Muscle layer of duodenum (tissue), 2 donors: ENCODE data around the gene KMT5B.

Source experiments
- H3K27ac ChIP-seq: one replicate; pipeline ENCODE4 v1.7.0; 2013; ENCODE audit warnings: mild to moderate bottlenecking, low read length
- H3K27me3 ChIP-seq: one replicate; pipeline ENCODE4 v1.7.0; 2013; ENCODE audit warnings: low read depth, mild to moderate bottlenecking, control low read depth, low read length
- H3K36me3 ChIP-seq, 2 donors: one replicate each; pipeline ENCODE4 v1.7.0; 2013; ENCODE audit warnings: low read length in 2 of 2, control low read depth in 1 of 2, mild to moderate bottlenecking in 1 of 2; ENCODE audit not compliant: insufficient read depth in 2 of 2, control insufficient read depth in 1 of 2
- H3K4me1 ChIP-seq, 2 donors: one replicate each; pipeline ENCODE4 v1.7.0; 2013; ENCODE audit warnings: low read length in 2 of 2, mild to moderate bottlenecking in 2 of 2, control low read depth in 1 of 2, moderate library complexity in 1 of 2; ENCODE audit not compliant: insufficient read depth in 2 of 2, control insufficient read depth in 1 of 2
- H3K4me3 ChIP-seq, 2 donors: one replicate each; pipeline ENCODE4 v1.7.0; 2013; ENCODE audit warnings: low read length in 2 of 2, low read depth in 1 of 2, mild to moderate bottlenecking in 1 of 2
- H3K9me3 ChIP-seq, 2 donors: one replicate each; pipeline ENCODE4 v1.7.0; 2013; ENCODE audit warnings: low read length in 2 of 2, control low read depth in 1 of 2, mild to moderate bottlenecking in 1 of 2; ENCODE audit not compliant: control insufficient read depth in 1 of 2
- donor health status: healthy.

KMT5B gene

DNA sequence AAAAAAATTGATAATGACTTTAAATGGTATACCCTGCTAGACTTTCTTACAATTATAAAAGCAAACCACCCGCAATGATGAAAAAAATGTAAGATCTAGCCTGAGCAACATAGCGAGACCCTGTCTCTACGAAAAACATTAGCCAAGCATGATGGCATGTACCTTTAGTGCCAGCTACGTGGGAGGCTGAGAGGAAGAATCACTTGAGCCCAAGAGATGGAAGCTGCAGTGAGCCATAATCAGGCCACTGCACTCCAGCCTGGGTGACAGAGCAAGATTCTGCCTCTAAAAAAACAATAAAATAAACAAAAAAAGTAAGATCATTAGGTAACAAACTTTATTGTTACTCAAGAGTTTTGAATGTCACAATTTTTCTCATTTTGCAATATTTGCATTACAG lies 39.2 kb downstream of the KMT5B start:
- H3K4me3 ChIP-seq = no peak overlapping the region
- H3K27ac ChIP-seq = no peak overlapping the region
- peaks cover 47 to 61% of the 10 kb centered on the region in 2 donors for H3K36me3 ChIP-seq

DNA sequence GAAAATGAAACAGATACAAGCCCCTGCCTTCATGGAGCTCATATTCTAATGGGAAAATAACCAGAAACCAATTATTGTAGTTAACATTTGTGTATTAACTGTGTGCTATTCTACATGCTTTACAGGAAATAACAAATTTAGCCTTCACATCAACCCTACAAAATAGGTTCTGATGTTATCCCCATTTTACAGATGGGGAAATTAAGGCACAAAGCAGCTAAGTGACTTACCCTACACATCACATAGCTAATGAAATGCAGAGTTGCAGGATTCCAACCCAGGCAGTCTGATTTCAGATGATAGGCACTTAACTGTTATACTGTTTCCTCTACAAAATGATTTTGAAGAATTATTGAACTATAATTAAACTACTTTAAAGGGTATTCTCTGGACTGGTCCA lies 43.7 kb downstream of the KMT5B start:
- H3K36me3 ChIP-seq = peaks cover 65 to 81% of the 10 kb centered on the region in 2 donors

More for the DNA sequence above, 39.2 kb downstream of the KMT5B start:
- Histone ChIP-seq H3K4me1 (no peaks in the 10 kb centered on the region), H3K9me3 (no peaks in the 10 kb centered on the region), H3K27me3 (no peaks in the 10 kb centered on the region)

DNA sequence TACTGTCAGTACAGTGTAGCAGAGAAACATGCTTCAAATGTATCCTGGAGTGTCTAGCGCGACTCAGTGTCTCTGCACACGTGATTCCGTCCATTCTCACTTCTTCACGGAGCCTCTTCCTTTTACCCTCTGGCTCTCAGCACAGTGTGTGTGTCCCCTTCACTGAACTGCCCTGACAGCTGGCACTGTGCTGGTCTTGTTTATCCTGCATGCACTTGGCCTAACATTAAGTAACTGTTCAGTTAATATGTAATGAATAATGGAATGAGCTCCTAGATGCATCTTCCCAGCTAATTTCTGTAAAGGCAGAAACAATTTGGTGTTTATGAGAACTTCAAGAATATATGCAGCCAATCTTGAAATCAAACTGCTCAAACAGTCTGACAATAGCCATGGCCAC lies 44.4 kb downstream of the KMT5B start:
- Histone ChIP-seq H3K27me3 (no peaks in the 10 kb centered on the region), H3K36me3 (peaks cover 63 to 80% of the 10 kb centered on the region in 2 donors), H3K27ac (no peak overlapping the region), H3K4me1 (no peaks in the 10 kb centered on the region), H3K9me3 (no peaks in the 10 kb centered on the region), H3K4me3 (no peak overlapping the region)

More for the DNA sequence above, 43.7 kb downstream of the KMT5B start:
- Histone ChIP-seq H3K27me3 (no peaks in the 10 kb centered on the region), H3K4me3 (no peak overlapping the region), H3K4me1 (no peaks in the 10 kb centered on the region), H3K27ac (no peak overlapping the region), H3K9me3 (no peaks in the 10 kb centered on the region)

DNA sequence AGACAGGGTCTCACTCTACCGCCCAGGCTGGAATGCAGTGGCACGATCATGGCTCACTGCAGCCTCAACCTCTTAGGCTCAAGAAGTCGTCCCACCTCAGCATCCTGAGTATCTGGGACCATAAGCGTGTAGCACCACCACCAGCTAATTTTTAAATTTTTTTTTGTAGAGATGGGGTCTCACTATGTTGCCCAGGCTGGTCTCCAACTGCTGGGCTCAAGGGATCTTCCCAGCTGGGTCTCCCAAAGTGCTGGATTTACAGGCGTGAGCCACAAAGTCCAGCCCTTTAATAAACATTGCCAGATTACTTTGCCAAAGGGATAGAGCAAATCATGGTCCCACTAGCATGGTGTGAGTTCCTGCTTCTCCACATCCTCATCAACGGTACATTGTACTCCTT lies 45.6 kb downstream of the KMT5B start:
- Histone ChIP-seq H3K4me1 (no peaks in the 10 kb centered on the region), H3K27ac (no peak overlapping the region), H3K27me3 (no peaks in the 10 kb centered on the region), H3K9me3 (no peaks in the 10 kb centered on the region), H3K36me3 (peaks cover 56 to 77% of the 10 kb centered on the region in 2 donors), H3K4me3 (no peak overlapping the region)

DNA sequence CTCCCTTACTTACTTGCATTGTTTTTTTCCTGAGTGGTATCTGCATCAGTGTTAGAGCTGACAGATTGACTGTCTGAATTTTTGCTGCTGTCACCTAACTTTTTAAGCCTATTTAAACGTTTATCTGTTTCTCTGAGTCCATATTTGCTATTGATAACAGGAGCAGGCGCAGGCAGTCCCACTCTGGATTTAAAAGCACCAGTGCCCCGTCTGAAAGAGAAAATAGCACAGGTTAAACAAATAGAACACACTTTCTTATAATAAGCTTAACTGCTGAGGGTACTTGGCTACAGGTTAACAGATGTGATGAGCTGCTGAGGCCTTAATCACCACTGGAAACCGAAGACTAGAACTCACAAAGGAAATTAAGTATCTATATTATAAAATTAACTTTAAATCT lies 46.1 kb downstream of the KMT5B start:
- Histone ChIP-seq H3K9me3 (no peaks in the 10 kb centered on the region), H3K4me1 (no peaks in the 10 kb centered on the region), H3K4me3 (no peak overlapping the region), H3K36me3 (peaks cover 58 to 78% of the 10 kb centered on the region in 2 donors), H3K27me3 (no peaks in the 10 kb centered on the region), H3K27ac (no peak overlapping the region)

DNA sequence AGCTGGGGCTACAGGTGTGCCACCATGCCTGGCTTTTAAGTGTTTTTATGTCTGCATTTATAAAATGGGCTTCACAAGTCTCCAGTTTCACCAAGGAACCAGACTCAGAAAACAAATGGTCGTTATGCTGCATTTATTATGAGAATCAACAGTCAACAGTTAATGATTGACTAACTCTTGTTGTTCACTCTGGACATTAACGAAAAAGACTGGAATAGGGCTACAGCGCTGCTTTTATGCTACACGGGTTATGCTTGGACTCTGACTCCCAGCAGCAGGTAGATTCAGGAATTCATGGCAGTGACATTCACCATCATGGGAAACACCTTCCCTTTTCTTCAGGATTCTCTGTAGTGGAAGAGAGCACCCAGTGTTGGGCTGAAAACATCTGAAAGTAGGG lies 47.5 kb downstream of the KMT5B start:
- Histone ChIP-seq H3K27me3 (no peaks in the 10 kb centered on the region), H3K9me3 (no peaks in the 10 kb centered on the region), H3K4me1 (no peaks in the 10 kb centered on the region), H3K36me3 (peaks cover 56 to 72% of the 10 kb centered on the region in 2 donors), H3K27ac (no peak overlapping the region), H3K4me3 (no peak overlapping the region)

DNA sequence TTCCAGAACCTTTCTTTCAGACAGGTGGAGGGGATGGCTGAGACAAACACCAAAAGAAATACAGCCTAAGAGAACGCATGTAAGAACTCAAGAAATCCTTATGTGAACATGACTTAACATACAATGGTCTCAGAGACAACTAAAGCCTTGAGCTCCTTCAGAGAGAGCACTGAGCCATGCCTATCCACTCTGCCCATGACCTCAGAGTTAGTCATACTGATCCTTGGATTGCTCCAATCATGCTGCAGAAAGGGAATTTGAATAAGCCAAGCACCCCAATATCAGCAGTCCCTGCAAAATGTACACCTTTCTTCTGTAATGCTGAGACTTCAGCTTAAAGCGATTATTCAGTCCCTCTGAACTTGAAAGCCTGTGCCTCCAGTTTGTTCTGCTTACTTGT lies 48.7 kb downstream of the KMT5B start:
- Histone ChIP-seq H3K4me3 (no peak overlapping the region), H3K36me3 (peaks cover 45 to 60% of the 10 kb centered on the region in 2 donors), H3K9me3 (no peaks in the 10 kb centered on the region), H3K27ac (no peak overlapping the region), H3K27me3 (no peaks in the 10 kb centered on the region), H3K4me1 (no peaks in the 10 kb centered on the region)

DNA sequence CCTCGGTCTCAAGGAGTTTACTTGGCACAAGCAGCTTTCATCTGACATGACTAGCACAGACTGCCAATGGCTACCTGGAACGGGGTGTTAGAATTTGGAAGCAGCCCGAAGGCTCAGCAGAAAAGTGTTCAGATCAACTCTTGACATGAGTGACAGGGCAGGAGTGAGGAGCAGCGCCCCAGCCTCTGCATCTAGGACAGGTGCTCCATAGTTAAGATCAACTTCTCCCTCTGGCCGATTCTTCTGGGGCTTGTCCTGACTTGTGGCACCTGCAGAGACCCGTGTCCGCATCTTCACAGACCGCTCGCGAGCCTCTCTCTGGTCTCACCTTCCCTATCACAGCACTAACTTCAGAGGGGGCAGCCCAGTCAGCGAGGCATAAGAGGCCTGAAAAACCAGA lies 49.4 kb downstream of the KMT5B start:
- Histone ChIP-seq H3K27ac (no peak overlapping the region), H3K9me3 (no peaks in the 10 kb centered on the region), H3K4me3 (no peak overlapping the region), H3K27me3 (no peaks in the 10 kb centered on the region), H3K4me1 (no peaks in the 10 kb centered on the region), H3K36me3 (peaks cover 44 to 57% of the 10 kb centered on the region in 2 donors)

DNA sequence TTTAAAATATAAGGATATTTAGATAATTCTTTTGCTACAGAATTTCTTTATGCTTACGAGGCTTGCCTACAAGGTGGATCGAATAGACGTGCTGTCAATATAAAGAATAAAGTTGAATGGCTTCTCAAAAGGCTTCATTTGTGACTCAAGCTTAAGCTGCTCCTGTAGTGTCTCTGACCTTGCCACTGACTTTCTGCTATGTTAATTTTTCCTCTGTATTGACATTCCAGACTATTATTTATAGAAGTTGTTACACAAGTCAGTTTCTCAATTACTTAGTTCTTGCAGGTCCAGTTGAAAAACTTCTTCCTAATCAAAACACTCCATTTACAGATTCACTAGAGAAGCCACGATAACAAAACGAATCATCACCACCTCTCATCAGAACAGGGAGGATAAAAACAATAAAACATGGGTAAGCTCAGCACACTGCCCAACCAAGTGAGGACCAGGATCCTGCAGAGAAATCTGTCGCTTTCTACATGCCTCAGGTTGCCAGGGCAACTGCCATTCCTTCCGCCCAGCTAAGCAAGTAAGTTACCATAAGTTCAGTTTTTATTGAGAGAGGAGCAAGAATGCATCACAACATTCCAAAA lies 52.9 kb downstream of the KMT5B start:
- Histone ChIP-seq H3K27ac (no peak overlapping the region), H3K27me3 (no peaks in the 10 kb centered on the region), H3K9me3 (no peaks in the 10 kb centered on the region), H3K4me1 (no peaks in the 10 kb centered on the region), H3K4me3 (no peak overlapping the region), H3K36me3 (peaks cover 34 to 52% of the 10 kb centered on the region in 2 donors)

DNA sequence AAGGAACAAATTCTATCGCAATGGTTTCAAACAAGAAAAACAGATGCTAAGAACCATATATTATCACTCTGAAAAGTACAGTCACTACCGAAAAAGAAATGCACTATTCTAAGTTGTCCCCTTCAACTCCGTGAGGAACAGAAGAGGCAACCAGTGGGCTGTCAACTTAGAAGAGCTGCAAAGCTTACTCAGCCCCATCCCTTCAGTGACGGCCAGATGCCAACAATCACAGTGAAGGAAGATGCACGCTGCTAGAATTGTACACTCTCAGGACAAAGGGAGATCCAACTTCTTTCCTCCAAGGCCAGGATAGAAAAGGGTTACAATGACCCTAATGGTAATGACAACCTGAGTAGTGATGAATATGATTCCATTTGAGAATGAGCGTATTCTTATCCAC lies 53.4 kb downstream of the KMT5B start:
- H3K9me3 ChIP-seq = no peaks in the 10 kb centered on the region
- H3K27me3 ChIP-seq = no peaks in the 10 kb centered on the region
- H3K27ac ChIP-seq = no peak overlapping the region
- H3K4me1 ChIP-seq = no peaks in the 10 kb centered on the region
- peaks cover 37 to 52% of the 10 kb centered on the region in 2 donors for H3K36me3 ChIP-seq
- no peak overlapping the region for H3K4me3 ChIP-seq

DNA sequence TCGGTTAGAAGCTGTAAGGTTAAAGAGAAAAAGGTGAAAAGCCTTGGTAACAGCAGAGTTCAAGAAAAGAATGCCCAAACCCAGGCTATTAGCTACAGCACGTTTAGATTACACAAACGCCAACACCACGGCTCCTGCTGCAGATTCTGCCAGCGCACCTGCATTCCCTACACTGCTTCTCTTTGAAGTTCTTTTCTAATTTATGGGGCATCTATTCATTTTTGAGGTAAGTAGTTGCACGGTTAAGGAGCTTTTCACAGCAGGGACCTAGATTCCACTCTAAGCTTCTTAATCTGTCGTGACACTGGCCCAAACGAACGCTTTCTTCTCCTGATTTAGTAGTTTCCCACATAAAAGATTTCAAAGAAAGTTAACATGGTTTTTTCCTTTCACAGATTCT lies 53.9 kb downstream of the KMT5B start:
- Histone ChIP-seq H3K36me3 (peaks cover 36 to 47% of the 10 kb centered on the region in 2 donors), H3K27me3 (no peaks in the 10 kb centered on the region), H3K9me3 (no peaks in the 10 kb centered on the region)

DNA sequence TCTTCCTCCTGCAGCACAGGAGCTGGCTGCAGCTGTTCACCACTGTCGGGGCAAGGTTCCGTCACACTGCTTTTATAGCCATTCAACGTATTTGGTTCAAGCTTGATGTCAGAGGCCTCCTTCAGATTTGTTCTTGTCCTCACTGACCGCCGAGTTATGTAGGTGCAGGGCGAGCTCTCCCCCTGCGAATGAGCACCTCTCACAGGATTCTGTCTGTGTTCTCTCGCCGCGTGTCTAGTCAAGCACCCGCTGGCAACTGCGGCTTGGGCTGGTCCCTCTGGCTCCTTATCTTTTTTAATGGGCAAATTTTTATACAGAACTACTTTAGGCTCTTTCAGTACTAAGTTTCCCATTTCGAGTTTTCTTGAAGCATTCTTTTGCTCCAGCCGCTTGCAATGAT lies 54.5 kb downstream of the KMT5B start:
- Histone ChIP-seq H3K36me3 (peaks cover 31 to 43% of the 10 kb centered on the region in 2 donors), H3K4me1 (no peaks in the 10 kb centered on the region), H3K27me3 (no peaks in the 10 kb centered on the region), H3K4me3 (no peak overlapping the region), H3K27ac (no peak overlapping the region), H3K9me3 (no peaks in the 10 kb centered on the region)

More for the DNA sequence above, 53.9 kb downstream of the KMT5B start:
- Histone ChIP-seq H3K4me1 (no peaks in the 10 kb centered on the region), H3K27ac (no peak overlapping the region), H3K4me3 (no peak overlapping the region)
